ENCODE results near the gene MMP19. TPM values are rescaled to one million over a fixed set of nuclear protein-coding genes. Genes with fewer than 3 reads are reported as not detected.

The MMP19 gene
- 0.13 and 0.53 TPM in 2 replicates for total RNA-seq

GRCh38 chr12:55842681-55843429 lies at the start of gene MMP19:
Gene MMP19 (minus strand): TSS chr12:55842936. CDS start chr12:55842830, 106 bp downstream.
- no peak for FAIRE-seq
- peak; percentile 47 for DNase-seq (ENCODE audit: low read depth)
- no peak for TF ChIP-seq CTCF (IDR thresholded peaks at IDR 0.05; ENCODE audit: insufficient read depth, low read length, severe bottlenecking)
- Histone ChIP-seq H3K36me3 (ENCODE audit: control insufficient read depth, insufficient read depth, low read length) (no peaks in the 10 kb centered on the region), H3K27me3 (ENCODE audit: control insufficient read depth, insufficient read depth, low read length) (no peaks in the 10 kb centered on the region), H3K4me3 (ENCODE audit: low read depth, low read length) (no peak within 1 kb of the TSS)

- Histone ChIP-seq H3K36me3 (ENCODE audit: control insufficient read depth, insufficient read depth, low read length) (no peaks in the 10 kb centered on the region), H3K4me3 (ENCODE audit: low read depth, low read length) (no peak overlapping the region), H3K27me3 (ENCODE audit: control insufficient read depth, insufficient read depth, low read length) (no peaks in the 10 kb centered on the region)
- no peak for DNase-seq (ENCODE audit: low read depth)
- FAIRE-seq = no peak
- TF ChIP-seq CTCF (IDR thresholded peaks at IDR 0.05; ENCODE audit: insufficient read depth, low read length, severe bottlenecking) = no peak
These were observed 48.6 kb upstream of the MMP19 start for GRCh38 chr12:55891310-55891709.

- Histone ChIP-seq H3K27me3 (ENCODE audit: control insufficient read depth, insufficient read depth, low read length) (no peaks in the 10 kb centered on the region), H3K4me3 (ENCODE audit: low read depth, low read length) (no peak overlapping the region), H3K36me3 (ENCODE audit: control insufficient read depth, insufficient read depth, low read length) (no peaks in the 10 kb centered on the region)
- DNase-seq (ENCODE audit: low read depth) = no peak
- FAIRE-seq = no peak
- no peak for TF ChIP-seq CTCF (IDR thresholded peaks at IDR 0.05; ENCODE audit: insufficient read depth, low read length, severe bottlenecking)
These were observed 42.4 kb upstream of the MMP19 start for GRCh38 chr12:55885113-55885512.

GRCh38 chr12:55877824-55878223 lies 35.1 kb upstream of the MMP19 start:
- DNase-seq (ENCODE audit: low read depth) = no peak
- no peak for FAIRE-seq
- Histone ChIP-seq H3K27me3 (ENCODE audit: control insufficient read depth, insufficient read depth, low read length) (no peaks in the 10 kb centered on the region), H3K36me3 (ENCODE audit: control insufficient read depth, insufficient read depth, low read length) (no peaks in the 10 kb centered on the region), H3K4me3 (ENCODE audit: low read depth, low read length) (no peak overlapping the region)
- TF ChIP-seq CTCF (IDR thresholded peaks at IDR 0.05; ENCODE audit: insufficient read depth, low read length, severe bottlenecking) = no peak

GRCh38 chr12:55875704-55876467 lies 33.1 kb upstream of the MMP19 start:
- no peak for TF ChIP-seq CTCF (IDR thresholded peaks at IDR 0.05; ENCODE audit: insufficient read depth, low read length, severe bottlenecking)
- FAIRE-seq (no peak), DNase-seq (ENCODE audit: low read depth) (no peak)
- H3K27me3 ChIP-seq (ENCODE audit: control insufficient read depth, insufficient read depth, low read length) = no peaks in the 10 kb centered on the region
- H3K36me3 ChIP-seq (ENCODE audit: control insufficient read depth, insufficient read depth, low read length) = no peaks in the 10 kb centered on the region
- no peak overlapping the region for H3K4me3 ChIP-seq (ENCODE audit: low read depth, low read length)
